ELF-1 (cell line): ENCODE data around the gene RIPK4.
A peak's percentile ranks its signal among the peaks of the same experiment; 100 is the strongest.

Experiments used
- DNase-seq: peaks from one replicate; pipeline ENCODE4 v3.0.0-alpha.2; 2016; ENCODE audit warnings: low read depth, low spot score

The RIPK4 gene

DNA sequence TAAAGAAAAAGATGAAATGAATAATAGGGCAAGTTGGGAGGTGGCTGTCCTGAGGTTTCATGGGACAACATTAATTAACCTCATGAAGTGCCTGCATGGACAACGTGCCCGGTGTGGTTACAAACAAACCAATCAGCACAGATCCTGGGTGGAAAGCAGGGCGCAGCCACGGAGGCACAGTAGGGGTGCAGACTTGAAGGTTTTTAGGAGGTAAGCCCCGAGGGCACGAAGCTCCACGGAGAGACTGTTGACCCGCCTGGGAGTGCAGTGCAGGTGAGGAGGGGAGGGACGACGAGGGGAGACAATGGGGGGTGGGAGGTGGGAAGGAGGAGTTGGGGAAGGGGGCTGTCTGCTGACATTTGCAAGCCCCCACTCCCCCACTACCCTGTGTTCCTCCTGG, 2.3 kb upstream of the RIPK4 start:
- no peak for DNase-seq

DNA sequence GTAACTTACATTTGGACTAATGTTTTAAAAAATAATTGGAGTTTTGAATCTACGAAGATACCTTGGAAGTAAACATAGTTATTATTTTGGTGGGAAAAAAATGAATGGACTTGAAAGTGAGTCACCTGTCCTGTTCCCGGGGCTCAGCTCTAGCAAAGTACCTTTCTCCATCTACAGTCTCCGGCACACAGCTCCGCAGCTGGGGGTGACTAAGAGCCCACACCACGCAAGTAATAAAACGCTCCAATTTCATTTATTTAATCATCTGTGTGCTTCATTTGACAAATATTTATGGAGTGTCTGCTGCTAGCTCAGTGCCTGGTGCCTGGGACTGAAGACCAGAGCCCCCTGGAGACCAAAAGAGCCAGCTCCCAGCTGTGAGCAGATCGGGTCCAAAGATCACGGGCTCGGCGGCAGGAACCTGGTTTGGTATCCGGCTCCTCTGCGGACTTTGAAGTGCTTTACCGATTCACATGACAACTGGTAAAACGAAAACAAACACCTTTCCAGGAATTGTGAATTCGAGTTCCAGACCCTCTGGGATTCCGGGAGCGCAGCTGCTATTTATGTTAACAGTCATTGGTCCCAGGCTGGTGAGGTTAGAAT, 1.7 kb upstream of the RIPK4 start:
- peak; percentile 90 for DNase-seq

DNA sequence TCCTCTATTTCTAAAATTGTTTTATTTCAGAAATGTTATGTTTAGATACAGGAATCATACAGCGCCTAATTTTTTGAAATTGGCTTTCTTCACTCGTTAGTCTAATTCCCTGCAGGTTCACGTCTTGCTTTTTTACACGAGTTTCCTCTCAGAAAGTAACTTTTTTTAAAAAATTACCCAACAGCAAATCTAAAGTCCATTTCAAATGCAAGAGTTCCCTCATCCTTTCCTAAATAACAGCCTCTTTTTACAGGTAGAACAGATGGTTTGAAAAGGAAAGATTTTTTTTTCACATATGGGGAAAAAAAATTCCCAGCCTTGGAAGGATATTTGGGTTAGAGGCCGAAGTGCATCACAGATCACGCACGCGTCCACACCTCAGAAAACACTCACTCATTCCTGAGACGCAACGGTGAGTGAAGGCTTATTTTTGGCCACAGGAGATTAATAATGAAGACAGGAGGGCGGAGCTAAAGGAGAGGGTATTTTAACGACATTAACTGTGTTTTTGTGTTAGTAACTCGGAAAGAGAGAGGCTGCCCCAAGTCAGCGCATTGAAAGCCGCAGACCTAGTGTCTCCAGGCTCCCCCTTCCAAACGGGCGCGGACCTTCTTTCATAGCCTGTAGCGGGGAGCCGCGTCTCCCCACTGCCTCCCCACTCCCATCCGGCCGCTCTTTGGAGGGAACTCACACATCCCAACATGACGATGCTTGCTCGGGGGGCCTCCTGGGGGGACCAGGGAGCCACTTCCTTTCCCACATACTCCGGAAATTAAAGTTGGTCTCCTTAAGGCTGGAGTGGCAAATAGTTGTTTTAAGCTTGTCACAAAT, 969 bp upstream of the RIPK4 start:
- DNase-seq: peak; percentile 39

DNA sequence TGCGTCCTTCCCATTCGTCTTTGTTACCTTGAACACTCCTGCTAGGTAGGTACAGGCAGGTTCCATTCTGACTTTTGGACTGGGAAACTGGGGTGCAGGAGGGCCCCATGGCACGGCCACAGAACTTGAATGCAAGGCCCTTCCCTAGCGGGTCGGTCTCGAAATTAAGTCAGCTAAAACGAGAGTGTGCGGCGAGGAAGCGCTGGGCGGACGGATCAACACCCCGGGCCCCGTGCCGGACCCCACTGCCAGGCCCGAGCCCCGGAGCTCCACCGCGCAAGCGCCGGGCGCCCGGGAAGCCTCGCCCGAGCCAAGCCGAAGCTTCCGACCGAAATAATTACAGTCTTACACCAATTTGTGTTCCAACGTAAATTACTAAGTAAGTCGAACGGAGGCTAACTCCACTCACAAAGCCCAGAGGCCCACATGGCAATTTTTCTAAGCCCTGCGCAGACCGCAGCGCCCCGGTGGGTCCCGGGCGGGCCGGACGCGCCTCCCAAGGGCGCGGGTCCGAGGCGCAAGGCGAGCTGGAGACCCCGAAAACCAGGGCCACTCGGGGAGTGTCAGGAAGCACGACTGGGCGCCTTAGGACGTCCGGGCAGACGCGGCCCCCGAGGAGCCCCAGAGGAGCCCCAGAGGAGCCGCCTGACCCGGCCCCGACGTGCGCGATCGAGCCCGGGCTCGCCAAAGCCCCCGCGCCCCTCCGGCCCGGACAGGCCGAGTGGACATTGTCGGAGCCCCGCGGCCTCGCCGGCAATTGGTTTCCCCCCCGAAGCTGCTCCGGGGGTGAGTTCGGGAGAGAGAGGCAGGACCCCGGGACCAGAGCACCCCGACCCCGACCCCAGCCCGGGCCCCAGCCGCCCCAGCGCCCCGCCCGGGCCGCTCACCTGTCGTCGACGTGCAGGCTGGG, 624 bp downstream of the RIPK4 start:
- no peak for DNase-seq

DNA sequence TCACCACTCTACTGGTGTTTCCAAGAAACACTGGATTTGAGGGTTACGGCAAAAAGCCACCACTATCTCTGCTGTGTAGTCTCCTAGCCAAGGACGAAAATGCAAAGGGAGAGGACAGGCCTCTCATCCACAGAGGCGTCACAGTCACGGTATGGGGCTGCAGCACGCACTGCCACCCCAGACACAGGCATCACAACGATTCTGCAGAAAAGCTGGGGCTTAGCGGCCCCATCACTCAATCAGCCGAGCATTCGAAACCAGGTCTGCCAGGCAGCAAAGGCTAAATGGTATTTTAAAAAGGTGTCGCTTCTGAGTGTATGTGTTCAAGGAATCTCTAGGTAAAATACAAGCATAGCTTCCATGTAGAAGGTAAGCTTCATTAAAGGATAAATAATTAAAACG, 1.4 kb downstream of the RIPK4 start:
- DNase-seq: no peak

DNA sequence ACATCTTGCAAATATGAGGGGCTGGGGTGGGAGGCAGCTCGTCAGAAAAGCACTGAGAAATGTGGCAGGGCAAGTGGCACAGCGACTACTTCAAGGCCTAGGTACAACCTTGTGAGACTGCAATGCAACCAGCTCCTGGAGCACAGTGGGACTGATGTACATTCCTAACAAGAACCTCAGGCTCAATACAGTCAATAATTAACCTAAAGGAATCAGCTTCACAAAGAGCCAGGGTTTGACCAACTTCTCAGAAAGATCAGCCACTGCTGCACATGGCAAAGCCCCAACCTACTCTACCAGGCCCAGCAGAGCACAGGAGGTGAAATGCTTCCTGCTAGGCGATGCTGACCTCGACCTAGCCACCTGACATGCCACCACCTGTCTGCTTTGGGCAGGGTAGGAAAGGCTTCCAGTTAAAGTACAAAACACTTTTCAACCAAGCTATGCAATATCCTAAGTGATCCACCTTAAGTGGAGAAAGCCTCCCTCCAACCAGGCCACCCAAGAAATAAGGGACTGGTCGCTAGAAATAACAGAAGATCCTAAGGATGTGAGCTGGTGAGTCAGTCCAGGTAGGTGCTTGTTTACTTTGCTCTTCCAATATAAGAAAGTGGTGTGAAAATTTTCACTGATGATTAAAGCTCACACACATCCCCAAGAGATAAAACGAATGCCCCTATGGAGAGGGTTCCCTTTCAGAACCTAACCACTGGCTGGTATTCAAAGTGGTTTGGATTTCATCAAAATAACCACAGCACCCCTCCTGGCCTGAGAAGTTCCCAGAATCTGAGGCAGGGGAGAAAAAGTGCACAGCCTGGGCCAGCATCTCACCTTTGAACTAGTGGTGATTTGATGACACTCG, 2.1 kb downstream of the RIPK4 start:
- no peak for DNase-seq

DNA sequence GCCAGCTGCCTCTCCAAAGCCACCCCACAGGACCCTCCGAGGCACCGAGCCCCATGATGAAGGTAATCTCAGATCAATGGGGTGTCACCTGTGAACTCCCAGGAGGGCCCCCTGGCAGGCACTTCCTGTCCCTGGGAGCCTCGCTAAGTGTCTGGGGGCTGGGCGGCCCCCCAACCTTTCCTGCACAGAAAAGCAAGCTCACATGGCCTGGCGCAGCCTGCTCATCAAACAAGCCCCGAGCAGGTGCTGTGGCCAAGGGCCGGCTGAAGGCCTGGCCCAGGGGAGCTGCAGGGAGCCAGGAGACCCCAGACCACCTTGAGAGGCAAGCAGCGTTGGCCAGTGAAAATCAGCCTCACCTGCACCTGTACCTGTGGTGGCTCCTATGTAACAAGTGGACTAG, 2.9 kb downstream of the RIPK4 start:
- no peak for DNase-seq

DNA sequence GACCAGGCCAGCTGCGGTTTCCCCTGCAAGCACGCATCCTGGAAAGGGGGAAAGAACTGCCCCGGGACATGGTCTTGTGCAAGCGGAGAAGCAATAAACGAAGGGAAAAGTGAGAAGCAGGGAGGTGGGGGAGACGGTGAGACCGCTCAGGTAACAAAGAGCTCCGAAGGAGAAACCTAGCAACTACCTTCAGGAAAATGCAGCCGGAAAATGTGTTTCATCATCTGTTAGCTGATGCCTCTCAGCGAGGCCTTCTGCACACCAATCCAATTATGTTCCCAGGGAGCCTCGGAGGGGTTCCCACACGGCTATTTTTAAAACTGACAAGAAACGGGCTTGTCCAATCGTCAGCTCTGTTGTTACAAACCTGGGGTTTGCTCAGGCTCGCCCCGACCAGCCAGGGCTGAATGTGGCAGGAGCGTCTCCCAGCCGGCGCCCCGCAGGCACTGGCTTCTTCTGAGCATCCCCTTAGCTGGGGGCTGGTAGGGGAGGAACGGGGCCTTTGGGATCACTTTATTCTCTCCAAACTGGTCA, 3.4 kb downstream of the RIPK4 start:
- peak; percentile 81 for DNase-seq

DNA sequence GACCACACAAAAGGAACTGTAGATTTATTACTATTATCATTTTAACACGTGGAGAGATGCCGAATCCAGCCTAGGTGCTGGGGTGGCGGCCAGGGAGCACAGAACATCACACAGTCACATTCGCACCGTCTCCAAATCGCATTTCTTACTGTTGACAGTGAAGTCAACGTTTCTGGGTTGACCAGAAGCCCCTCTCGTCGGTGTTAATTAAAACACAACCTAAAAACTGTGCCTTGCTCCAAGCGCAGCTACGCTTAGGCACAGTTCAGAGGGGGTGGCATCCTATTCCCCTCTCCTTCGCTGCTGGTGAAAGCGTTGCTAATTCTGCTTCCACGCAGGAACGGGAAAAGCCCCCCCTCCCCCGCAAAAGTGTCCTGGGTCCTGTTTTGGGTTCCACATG, 4.1 kb downstream of the RIPK4 start:
- DNase-seq: no peak

DNA sequence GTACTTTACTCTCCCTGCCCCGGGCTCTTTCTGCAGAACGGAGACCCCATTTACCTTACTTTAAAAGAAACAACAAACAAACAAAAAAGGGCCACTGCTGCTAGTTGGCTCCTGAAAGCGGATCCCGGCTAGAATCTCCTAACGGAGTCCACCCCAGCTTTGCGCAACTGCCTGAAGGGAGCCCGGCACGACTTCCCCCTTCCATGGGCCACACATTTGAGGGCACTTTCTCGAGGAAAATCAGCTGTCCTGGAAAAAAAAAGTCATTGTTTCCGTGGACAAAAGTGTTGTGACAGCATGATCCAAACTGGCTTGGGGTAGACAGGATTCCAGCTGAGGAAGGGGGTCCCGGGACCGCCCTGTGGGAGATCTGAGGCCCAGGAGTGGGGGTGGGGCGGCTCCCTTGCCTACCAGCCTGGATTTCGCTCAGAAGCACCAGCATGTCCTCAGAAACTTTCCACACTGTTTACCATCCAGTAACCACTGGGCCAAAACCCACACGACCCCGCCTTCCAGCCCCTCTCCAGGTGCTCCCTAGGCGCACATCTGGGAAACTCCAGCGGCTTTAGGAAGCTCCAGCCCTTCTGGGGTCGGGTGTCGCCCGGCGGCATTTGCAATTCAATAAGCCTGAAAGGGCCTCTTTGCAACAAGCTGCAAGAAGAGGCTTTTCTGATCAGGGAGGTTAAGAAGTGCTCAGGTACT, 4.8 kb downstream of the RIPK4 start:
- DNase-seq: peak; percentile 82

DNA sequence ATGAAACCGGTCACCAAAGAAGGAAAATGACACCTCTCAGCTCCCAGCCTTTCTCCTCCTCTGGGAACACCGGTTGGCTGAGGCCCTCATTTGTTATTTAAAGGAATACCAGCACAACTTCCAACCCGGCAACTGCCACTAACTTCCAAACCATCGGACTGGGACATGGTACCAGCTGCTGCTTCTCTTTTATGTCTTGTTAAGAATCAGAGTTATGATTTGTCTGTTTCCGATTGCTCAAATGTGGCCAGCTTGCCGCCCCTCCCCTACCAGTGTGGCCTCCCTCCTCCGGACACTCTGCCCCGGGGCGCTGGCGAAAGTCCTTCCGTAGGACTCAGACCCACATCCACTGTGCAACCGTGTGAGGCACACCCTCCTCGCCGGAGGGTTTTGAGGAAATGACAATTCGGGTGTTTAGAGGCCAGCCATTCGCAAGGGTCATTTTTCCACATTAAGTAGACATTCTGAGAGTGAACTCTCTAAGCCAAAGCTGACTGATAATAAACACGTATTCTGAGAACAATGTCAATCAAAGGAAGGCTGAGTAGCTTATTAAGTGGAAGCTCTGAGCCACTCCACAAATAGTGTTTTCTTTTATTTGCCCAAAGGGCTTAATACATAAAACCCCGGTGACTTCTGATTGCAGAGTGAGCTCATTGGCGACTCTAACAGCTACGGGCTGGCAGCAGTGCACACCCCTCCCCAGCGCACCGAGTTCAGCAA, 5.5 kb downstream of the RIPK4 start:
- DNase-seq: peak; percentile 63

DNA sequence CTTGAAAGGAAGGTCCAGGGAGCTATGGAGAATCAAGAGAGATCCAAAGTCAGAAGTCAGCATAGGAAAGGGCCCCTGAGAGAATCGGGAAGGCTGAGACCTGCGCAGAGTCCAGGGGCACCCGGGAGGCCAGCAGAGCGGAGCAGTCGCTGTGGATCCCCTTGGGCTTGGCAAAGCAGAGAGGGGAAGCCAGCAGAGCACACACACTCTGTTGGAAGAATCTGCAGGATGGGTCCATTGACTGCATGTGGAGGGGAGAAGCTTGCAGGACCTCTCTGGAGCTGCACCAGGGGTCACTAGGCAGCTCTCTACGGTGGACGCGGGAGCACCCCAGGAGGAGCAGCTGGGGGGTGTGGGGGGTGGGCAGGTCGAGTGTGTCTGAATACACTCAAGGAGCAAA, 6.4 kb downstream of the RIPK4 start:
- no peak for DNase-seq

DNA sequence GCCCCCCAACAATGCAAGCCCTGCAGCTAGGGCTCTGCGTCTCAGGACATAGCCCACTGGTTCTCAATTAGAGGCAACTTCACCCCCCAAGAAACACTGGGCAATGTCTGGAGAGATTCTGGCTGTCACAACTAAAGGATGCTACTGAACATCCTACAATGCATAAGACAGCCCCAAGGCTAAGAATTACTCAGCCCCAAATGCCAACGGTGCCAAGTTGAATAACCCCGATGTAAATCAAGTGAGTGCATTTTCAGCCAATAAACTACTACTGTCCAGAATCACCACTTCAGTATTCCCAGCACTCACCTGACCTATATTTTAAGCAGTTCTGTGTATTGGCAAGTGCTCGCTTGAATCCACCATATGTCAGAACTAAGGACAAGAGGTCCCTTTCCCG, 6.9 kb downstream of the RIPK4 start:
- DNase-seq: no peak

DNA sequence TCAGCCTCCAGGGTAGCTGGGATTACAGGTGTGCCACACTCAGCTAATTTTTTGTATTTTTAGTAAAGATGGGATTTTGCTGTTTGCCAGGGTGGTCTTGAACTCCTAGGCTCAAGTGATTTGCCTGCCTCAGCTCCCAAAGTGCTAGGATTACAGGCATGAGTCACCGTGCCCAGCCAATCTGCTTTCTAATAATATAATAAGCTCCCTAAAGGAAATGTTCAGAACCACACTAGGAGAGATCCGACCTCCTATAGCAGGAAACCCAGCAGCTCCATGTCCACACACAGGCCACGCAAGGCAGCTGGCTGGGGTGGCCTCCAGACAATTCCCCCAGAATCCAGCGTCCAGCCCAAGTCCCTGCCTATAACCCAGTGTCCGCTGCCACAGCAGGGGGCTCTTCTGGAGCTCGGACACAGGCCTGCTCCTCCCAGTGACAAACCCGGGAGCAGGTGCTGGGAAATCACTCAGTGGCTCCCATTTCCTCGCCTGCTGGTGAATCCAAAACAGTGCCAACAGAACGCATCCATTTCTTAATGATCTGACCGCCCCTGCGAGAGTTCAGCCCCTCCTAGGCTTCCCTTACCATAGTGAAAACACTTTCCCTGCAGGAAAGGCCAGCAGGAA, 7.5 kb downstream of the RIPK4 start:
- peak; percentile 39 for DNase-seq

DNA sequence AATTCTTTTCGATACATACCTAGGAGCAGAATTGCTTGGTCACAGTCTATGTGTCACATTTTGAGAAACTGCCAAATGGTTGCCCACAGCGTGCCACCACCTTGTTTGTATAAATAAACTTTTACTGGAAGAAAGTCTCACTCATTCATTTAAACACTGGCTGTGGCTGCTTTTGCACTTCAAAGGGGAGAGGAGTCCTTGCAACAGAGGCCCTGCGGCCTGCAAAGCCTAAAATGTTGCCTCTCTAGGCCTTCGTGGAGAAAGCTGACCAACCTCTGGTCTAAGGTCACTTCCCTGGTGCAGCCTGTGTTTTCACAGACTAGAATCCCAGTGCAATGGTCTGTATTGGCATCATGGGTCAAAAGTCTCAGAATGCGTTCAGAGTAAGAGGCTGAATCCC, 8.3 kb downstream of the RIPK4 start:
- no peak for DNase-seq

DNA sequence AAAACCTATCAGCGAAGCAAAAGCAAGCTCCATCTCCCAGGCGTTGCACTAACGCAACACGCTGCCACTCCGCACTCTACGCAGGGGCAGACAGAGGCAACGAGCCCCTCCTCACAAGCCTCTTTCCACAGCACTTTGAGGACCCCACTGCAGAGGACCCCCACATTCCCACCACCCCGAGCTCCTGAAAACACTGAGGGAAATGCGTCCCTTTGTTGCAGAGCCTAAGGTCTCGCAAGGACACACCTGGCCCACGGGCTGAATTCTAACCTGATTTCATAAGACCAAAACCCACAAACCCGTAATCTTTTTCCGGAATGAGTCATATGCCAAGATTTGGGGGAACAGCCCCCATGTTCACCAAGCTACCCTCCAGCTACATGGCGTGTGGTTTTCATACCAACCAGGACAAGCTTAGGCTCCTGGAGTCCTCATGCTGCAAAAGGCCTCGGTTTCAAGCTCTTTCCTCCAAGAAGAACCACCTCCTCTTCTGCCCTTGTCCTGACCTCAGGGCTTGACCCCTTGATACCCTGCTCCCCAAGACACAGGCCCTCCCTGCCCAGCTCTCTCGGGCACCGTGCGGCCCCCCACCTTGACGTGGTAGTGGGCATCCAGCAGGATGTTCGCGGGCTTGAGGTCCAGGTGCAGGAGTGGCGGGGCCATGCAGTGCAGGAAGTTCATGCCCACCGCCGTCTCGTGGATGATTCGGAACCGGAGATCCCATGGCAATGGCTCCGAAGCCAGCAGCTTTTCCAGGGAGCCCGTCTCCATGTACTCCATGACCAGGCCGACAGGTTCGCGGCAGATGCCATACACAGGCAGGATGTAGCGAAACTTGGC, 10.7 kb downstream of the RIPK4 start:
- DNase-seq: no peak

DNA sequence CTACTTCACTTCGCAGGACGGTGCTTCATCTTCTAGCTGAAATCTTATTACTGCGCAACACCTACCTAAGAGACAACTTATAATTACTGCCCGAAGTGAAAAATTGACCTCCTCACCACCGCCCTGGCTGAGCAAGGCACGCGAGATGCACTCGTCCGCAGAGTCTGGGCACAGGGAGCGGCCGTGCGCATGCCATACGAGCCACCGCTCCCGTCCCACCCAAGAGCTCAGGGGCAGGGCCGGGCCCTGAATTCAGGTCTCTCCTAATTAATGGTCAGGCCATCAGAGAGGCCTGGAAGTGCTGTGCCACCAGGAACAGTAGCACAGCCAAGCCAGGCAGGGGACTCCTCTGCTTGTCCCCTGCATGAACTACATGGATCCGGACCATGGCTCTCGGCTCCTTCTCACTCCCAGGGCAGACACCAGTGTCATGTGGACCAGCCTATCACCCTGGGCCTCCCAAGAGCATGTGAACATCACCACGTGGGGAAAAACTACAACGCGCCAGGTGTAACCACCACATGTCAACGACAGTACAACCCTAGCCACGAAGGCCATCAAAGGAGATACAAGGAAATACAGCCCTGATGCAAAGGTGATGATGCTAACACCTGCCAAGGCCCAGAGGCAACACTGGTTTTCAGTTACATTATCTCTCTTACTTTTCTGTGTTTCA, 11.5 kb downstream of the RIPK4 start:
- DNase-seq: no peak

DNA sequence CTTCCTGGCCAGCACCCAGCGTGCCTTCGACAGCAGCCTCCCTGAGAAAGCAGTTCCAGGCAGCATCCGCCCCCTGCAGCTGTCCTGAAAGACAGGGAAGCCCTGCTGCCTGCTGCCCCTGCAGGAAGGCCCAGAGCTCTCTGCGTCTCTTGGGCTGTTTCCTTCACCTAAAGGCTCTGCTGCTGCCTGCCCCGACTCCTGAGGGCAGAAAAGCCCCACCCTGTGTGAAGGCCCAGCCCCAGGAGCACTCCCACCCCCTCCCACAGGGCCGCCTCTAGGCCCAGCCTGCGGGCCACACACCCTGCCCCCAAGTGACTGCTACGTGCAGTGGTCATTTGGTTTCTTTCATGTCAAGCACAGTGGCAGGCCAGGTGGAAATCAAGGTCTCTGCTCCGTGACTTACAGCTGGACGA, 12.4 kb downstream of the RIPK4 start:
- peak; percentile 65 for DNase-seq
